22Rv1 (cell line): ENCODE measurements around the gene GPR35.

ENCODE experiments used
- H3K27ac ChIP-seq: fragments of 450-650 bp; 2 replicates; pipeline ENCODE4 v1.5.1; 2017
- ZFX ChIP-seq: fragments of 450-650 bp; IDR thresholded peaks from 2 replicates; pipeline ENCODE4 v1.6.1; 2017; ENCODE audit warnings: antibody characterized with exemption, borderline replicate concordance
- TF ChIP-seq, protein P1 (sequence below): fragments of 450-650 bp; IDR thresholded peaks from 2 replicates; pipeline ENCODE4 v1.5.1; 2017; ENCODE audit warnings: mild to moderate bottlenecking

GPR35 gene

DNA sequence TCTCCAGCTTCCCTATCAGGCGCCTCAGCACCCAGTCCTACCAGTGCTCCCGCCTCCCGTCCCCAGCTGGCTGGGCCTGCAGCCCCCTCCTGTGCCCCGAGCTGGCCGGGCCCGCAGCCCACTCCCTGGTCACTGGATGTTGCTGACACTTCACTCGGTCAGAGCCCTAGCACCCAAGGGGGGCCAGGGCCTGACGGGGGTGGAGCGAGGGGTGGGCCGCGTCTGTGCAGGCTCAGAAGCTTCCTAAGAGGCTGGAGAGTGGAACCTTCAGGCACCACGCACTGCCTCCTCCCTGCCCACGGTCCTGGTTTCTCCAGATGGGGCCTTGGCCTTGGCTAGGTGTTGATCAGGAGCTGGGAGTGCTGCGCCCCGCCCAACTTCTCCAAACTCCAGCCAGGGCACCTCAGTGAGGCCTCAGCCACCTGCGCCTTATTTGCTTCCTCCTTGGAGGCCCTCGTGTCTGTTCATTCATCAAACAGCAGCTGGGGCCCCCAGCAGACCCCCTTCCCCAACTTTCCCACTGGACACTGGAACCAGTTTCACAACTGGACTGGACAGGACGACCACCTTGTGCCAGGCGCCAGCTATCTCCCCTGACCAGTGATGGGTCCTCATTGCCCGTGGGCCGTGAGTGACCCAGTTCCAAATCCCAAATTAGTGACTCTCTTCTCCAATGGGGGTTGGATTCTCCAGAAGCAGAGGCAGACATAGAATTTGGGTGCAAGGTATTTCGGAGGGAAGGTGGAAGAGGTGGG is 22.0 kb upstream of the GPR35 start:
- H3K27ac ChIP-seq, result peak overlapping the region; percentile 75; the same call in 1 of the 2 replicates
- TF ChIP-seq, protein P1, sequence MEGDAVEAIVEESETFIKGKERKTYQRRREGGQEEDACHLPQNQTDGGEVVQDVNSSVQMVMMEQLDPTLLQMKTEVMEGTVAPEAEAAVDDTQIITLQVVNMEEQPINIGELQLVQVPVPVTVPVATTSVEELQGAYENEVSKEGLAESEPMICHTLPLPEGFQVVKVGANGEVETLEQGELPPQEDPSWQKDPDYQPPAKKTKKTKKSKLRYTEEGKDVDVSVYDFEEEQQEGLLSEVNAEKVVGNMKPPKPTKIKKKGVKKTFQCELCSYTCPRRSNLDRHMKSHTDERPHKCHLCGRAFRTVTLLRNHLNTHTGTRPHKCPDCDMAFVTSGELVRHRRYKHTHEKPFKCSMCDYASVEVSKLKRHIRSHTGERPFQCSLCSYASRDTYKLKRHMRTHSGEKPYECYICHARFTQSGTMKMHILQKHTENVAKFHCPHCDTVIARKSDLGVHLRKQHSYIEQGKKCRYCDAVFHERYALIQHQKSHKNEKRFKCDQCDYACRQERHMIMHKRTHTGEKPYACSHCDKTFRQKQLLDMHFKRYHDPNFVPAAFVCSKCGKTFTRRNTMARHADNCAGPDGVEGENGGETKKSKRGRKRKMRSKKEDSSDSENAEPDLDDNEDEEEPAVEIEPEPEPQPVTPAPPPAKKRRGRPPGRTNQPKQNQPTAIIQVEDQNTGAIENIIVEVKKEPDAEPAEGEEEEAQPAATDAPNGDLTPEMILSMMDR, result no peak
- no peak for TF ChIP-seq ZFX

DNA sequence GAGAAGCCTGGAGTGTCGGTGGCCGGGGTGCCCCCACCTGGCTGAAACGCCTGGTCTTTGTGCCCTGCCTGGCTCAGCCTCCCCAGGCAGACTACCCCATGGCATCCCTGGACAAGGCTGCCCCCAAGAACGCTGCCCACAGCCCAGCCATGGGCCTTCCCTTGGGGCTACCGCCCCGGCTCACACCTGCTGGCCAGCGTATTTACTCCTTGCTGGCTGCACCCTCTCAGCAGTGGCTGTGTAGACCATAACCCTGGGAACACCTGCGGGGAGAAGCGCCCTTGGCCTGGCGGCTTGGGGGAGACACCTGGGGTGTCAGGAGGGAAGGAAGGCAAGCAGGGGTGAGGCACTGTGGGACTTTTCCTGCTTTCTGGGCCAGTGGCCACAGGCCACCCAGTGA is 21.4 kb upstream of the GPR35 start:
- TF ChIP-seq ZFX, result no peak
- TF ChIP-seq, protein P1, result no peak
- peak overlapping the region; percentile 75 for H3K27ac ChIP-seq

DNA sequence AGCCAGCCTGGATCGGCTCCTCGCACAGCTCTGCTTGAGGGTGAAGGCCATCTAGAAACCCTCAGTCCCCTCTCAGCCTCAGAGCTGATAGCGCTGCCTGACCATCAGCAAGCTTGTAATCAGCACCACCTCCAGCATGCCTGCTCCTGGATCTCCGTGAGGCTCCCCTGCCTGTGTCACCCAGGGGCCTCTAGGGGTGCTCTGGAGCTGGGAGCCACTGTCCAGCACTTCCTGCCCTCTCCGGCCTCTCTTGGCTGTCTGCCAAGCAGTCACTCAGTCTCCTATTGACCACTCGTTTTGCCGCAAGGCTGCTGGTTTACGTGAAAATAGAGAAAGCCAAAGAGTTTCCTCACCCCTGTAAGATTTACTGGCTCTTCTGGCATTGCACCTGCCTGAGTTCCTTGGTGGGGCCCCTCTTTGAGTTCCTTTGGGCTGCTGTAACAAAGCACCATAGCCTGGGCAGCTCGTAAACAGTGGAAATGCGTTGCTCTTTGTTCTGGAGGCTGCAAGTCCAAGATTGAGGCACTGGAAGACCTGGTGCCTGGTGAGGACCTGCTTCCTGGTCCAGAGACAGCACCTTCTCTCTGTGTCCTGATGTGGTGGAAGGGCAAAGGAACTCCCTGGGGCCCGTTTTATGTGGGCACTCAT is 20.9 kb upstream of the GPR35 start:
- TF ChIP-seq, protein P1, result peak; percentile 55
- no peak for TF ChIP-seq ZFX
- H3K27ac ChIP-seq, result peak overlapping the region; percentile 75

DNA sequence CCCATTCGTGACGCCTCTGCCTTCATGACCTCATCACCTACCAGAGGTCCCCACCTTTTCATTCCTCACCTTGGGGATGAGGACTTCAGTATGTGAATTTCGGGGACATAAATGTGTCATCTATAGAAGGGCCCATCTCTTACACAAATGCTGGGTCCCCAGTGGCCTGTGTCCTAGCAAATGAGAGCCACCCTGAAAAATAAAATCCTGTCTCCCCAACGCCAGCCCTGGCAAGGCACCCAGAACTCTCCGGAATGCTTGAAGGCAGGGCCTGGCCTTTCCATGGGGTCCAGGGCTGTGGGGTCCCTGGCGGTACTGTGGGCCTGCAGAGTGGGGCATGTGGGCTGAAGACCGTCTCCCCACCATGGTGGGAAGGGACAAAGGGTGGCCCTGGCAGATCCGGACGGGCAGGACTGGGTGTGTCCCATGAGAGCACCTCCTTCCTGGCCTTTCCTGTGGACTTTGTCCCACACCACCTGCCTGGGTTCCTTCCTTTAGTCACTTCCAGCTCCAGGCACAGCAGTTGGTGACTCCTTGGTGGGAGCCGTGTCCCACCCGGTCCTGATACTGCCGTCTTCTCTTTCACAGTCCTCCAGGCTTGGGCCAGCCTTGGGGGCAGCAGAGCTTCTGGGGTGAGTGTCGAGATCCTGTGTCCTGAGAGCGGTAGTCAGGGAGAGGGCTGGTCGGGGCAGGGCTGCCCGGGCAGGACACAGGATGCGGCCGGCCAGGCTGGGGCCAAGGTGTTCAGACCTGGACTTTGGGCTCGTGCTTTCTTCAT is 20.2 kb upstream of the GPR35 start:
- peak overlapping the region; percentile 75 for H3K27ac ChIP-seq
- TF ChIP-seq, protein P1, result no peak
- no peak for TF ChIP-seq ZFX

DNA sequence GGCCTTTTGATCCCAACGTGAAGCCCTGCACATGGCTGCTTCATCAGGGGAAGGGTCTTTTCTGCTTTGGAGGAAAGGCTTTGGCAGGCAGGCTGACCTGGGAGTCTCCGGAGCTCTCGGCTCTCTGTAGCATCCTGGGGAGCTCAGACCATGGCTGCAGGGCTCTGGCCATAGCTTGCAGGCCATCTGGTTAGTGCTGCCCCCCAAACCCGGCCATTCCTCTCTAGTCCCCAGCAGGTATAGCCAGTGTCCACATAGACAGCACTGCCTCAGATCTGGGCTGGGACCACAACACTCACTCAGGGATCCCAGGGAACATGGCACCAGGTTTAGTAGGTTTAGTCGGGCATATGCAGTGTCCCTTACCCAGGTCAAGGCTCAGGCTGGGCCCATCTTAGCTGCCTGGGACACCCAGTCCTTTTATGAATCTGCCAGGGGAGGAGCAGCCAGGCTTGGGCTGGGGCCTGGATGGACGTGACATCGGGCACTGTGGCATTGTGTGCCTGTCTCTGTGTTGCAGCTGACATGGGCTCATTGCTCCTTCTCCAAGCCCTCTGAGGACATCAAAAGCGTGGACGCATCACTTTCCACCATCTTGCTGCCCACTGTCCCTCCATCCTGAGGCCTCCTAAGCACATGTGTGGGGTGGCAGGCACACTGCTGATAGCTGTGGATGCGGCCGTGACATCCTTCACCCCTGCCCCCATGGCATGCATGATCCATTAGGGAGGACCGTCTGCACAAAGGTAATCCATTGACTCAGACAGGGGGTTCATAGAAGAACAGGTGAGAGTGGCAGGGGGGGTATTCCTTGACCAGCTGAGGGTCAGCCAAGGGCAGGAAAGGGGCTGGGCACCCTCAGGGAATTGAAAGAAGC is 19.2 kb upstream of the GPR35 start:
- TF ChIP-seq ZFX, result no peak
- TF ChIP-seq, protein P1, result no peak
- H3K27ac ChIP-seq, result peak overlapping the region; percentile 75

DNA sequence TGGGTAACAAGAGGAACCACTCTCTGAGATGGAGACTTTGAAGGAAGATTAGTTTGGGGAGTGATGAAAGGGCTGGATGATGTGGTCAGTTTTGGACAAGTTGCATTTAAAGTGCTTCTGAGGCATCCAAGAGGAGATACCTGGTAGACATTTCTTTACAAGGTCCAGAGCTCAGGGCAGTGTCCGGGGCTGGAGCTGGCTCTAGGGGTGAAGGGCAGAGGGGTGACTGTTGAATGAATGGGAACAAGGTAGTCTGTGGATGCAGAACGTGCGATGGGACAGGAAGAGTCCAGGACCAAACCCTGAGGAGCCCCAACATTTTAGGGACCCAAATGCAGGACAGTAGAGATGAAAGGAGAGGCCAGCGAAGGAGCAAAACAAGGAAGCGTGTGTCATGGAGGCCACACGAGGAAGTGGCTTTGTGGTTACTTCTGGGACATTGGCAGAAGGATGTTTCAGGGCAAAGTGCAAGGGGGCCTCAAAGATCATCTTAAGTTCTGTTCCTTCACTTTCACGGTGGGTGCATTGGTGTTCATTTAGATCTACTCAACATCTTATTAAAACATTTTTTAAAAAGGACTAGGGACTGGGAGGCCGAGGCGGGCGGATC is 13.6 kb upstream of the GPR35 start:
- TF ChIP-seq ZFX, result no peak
- TF ChIP-seq, protein P1, result no peak
- H3K27ac ChIP-seq, result no peak overlapping the region
